Vagina (tissue), 2 donors: Measurements from ENCODE around the gene TOX3.

Experiments
- CTCF ChIP-seq, 3 experiments: fragments of 450-650 bp in 2 of 3; fragments of 200-600 bp in 1 of 3; sonication (generic) in 1 of 3; IDR thresholded peaks; one replicate each; pipeline ENCODE4 v1.5.1; 2017 to 2019; ENCODE audit warnings: antibody characterized with exemption in 3 of 3, mild to moderate bottlenecking in 2 of 3, moderate library complexity in 2 of 3
- POLR2A ChIP-seq, 2 donors: fragments of 450-650 bp; IDR thresholded peaks; one replicate each; pipeline ENCODE4 v1.6.1; 2017; ENCODE audit warnings: antibody characterized with exemption in 2 of 2, mild to moderate bottlenecking in 2 of 2, moderate library complexity in 2 of 2

- TF ChIP-seq POLR2A (IDR thresholded peaks at IDR 0.05) (no peak), CTCF (IDR thresholded peaks at IDR 0.05) (no peak)
These were observed 37.7 kb upstream of the TOX3 start for GRCh38 chr16:52584354-52585320.
